KMS-11 (cell line): ENCODE results near the gene GLTP.

Experiments
- H2AFZ ChIP-seq: fragments of 200-600 bp; sonication (generic); 2 replicates; pipeline ENCODE4 v1.6.1; 2016; ENCODE audit warnings: antibody characterized with exemption, mixed run types, low read depth
- H3K27ac ChIP-seq: fragments of 200-600 bp; sonication (generic); 2 replicates; pipeline ENCODE4 v1.6.1; 2016; ENCODE audit warnings: mild to moderate bottlenecking, mixed run types
- H3K27me3 ChIP-seq: fragments of 200-600 bp; sonication (generic); 2 replicates; pipeline ENCODE4 v1.6.1; 2017; ENCODE audit warnings: mild to moderate bottlenecking, low read depth, mixed run types, moderate library complexity; ENCODE audit not compliant: insufficient read depth
- H3K36me3 ChIP-seq: fragments of 200-600 bp; sonication (generic); 2 replicates; pipeline ENCODE4 v1.6.1; 2017; ENCODE audit warnings: mild to moderate bottlenecking, mixed run types; ENCODE audit not compliant: insufficient read depth
- H3K4me1 ChIP-seq: fragments of 200-600 bp; sonication (generic); 2 replicates; pipeline ENCODE4 v1.6.1; 2016; ENCODE audit warnings: mild to moderate bottlenecking, low read depth, mixed run types; ENCODE audit not compliant: poor library complexity, severe bottlenecking
- H3K4me2 ChIP-seq: fragments of 200-600 bp; sonication (generic); 2 replicates; pipeline ENCODE4 v1.7.0; 2016; ENCODE audit warnings: mild to moderate bottlenecking, mixed run types
- H3K4me3 ChIP-seq: fragments of 200-600 bp; sonication (generic); IDR thresholded peaks from 2 replicates; pipeline ENCODE4 v1.6.1; 2017; ENCODE audit warnings: low read depth, low read length, mixed read lengths; ENCODE audit not compliant: insufficient read depth
- H3K79me2 ChIP-seq: fragments of 200-600 bp; sonication (generic); 2 replicates; pipeline ENCODE4 v1.6.1; 2016; ENCODE audit warnings: low read depth, mixed run types; ENCODE audit not compliant: insufficient read depth
- H3K9ac ChIP-seq: fragments of 200-600 bp; sonication (generic); 2 replicates; pipeline ENCODE4 v1.6.1; 2016; ENCODE audit warnings: mild to moderate bottlenecking, mixed run types
- H4K20me1 ChIP-seq: fragments of 200-600 bp; sonication (generic); 2 replicates; pipeline ENCODE4 v1.6.1; 2016; ENCODE audit warnings: mild to moderate bottlenecking, mixed run types; ENCODE audit not compliant: insufficient read depth
- CTCF ChIP-seq: fragments of 200-600 bp; sonication (generic); conservative IDR thresholded peaks from 2 replicates; pipeline ENCODE4 v1.6.1; 2017; ENCODE audit warnings: low read depth, mild to moderate bottlenecking, antibody characterized with exemption, low read length, moderate library complexity, mixed read lengths

GLTP gene

GRCh38 chr12:109839444-109839843 lies 40.9 kb downstream of the GLTP start:
- no peaks in the 10 kb centered on the region for H3K79me2 ChIP-seq
- no peak overlapping the region for H2AFZ ChIP-seq
- no peak overlapping the region for H3K27ac ChIP-seq
- peaks cover 10% of the 10 kb centered on the region for H3K4me1 ChIP-seq
- H4K20me1 ChIP-seq = no peaks in the 10 kb centered on the region
- no peak overlapping the region for H3K9ac ChIP-seq
- no peak for TF ChIP-seq CTCF
- no peak overlapping the region for H3K4me3 ChIP-seq
- H3K27me3 ChIP-seq = no peaks in the 10 kb centered on the region
- no peak overlapping the region for H3K4me2 ChIP-seq
- no peaks in the 10 kb centered on the region for H3K36me3 ChIP-seq

GRCh38 chr12:109836916-109837315 lies 43.4 kb downstream of the GLTP start:
- Histone ChIP-seq H3K79me2 (no peaks in the 10 kb centered on the region), H3K27me3 (no peaks in the 10 kb centered on the region), H3K27ac (no peak overlapping the region), H3K4me3 (no peak overlapping the region), H3K4me1 (peaks cover 10% of the 10 kb centered on the region), H2AFZ (no peak overlapping the region), H3K9ac (no peak overlapping the region), H3K4me2 (no peak overlapping the region), H4K20me1 (no peaks in the 10 kb centered on the region), H3K36me3 (no peaks in the 10 kb centered on the region)
- TF ChIP-seq CTCF = no peak

GRCh38 chr12:109835827-109836226 lies 44.5 kb downstream of the GLTP start:
- H3K4me2 ChIP-seq = no peak overlapping the region
- no peak overlapping the region for H2AFZ ChIP-seq
- H3K4me3 ChIP-seq = no peak overlapping the region
- H3K9ac ChIP-seq = no peak overlapping the region
- H3K36me3 ChIP-seq = no peaks in the 10 kb centered on the region
- no peak for TF ChIP-seq CTCF
- H3K27me3 ChIP-seq = no peaks in the 10 kb centered on the region
- peaks cover 4% of the 10 kb centered on the region for H3K4me1 ChIP-seq
- no peaks in the 10 kb centered on the region for H3K79me2 ChIP-seq
- no peaks in the 10 kb centered on the region for H4K20me1 ChIP-seq
- no peak overlapping the region for H3K27ac ChIP-seq

GRCh38 chr12:109833307-109834189 lies 46.8 kb downstream of the GLTP start, which contains the start of gene TRPV4:
TSS of gene TRPV4 (minus strand) at chr12:109833398. CDS start at chr12:109814796, 18,602 bp downstream.
- no peak within 1 kb of the TSS for H3K4me2 ChIP-seq
- no peak within 1 kb of the TSS for H3K4me3 ChIP-seq
- no peaks in the 10 kb centered on the region for H3K79me2 ChIP-seq
- peaks cover 3% of the 10 kb centered on the region; the same call in 1 of the 2 replicates for H3K27me3 ChIP-seq
- TF ChIP-seq CTCF = no peak
- no peaks in the 10 kb centered on the region for H3K36me3 ChIP-seq
- H2AFZ ChIP-seq = no peak within 1 kb of the TSS
- no peaks in the 10 kb centered on the region for H3K4me1 ChIP-seq
- H4K20me1 ChIP-seq = no peaks in the 10 kb centered on the region
- H3K9ac ChIP-seq = no peak within 1 kb of the TSS
- H3K27ac ChIP-seq = no peak within 1 kb of the TSS
